OCI-LY3 (cell line): ENCODE results near the gene RFNG.

Experiments
- H2AFZ ChIP-seq: fragments of 200-600, 300-600 bp; shearing (Covaris generic); 2 replicates; pipeline ENCODE4 v1.6.0; 2014; ENCODE audit warnings: antibody characterized with exemption, low read depth, low read length
- H3K27ac ChIP-seq: fragments of 200-600, 300-600 bp; sonication (generic); 2 replicates; pipeline ENCODE4 v1.5.1; 2014; ENCODE audit warnings: mild to moderate bottlenecking, low read length, moderate library complexity, mixed read lengths
- H3K27me3 ChIP-seq: fragments of 200-600, 300-600 bp; sonication (generic); 2 replicates; pipeline ENCODE4 v1.6.1; 2014; ENCODE audit warnings: low read depth, low read length, mixed read lengths
- H3K36me3 ChIP-seq: fragments of 200-600, 300-600 bp; sonication (generic); replicated peaks from 2 replicates; pipeline ENCODE3; 2014; ENCODE audit warnings: low read depth, low read length, mixed read lengths
- H3K4me1 ChIP-seq: fragments of 300-600, 200-600 bp; sonication (generic); 2 replicates; pipeline ENCODE4 v1.6.1; 2014; ENCODE audit warnings: low read length, mixed read lengths
- H3K4me2 ChIP-seq: fragments of 200-600, 300-600 bp; sonication (generic); 2 replicates; pipeline ENCODE4 v1.6.1; 2014; ENCODE audit warnings: low read length, mixed read lengths
- H3K4me3 ChIP-seq: fragments of 300-600, 200-600 bp; sonication (generic); 2 replicates; pipeline ENCODE4 v1.5.1; 2014; ENCODE audit warnings: antibody characterized with exemption, mild to moderate bottlenecking, low read length, moderate library complexity
- H3K79me2 ChIP-seq: fragments of 300-600, 200-600 bp; shearing (Covaris generic); 2 replicates; pipeline ENCODE4 v1.6.1; 2014; ENCODE audit warnings: mild to moderate bottlenecking, low read length, mixed read lengths
- H3K9ac ChIP-seq: fragments of 300-600, 200-600 bp; shearing (Covaris generic); 2 replicates; pipeline ENCODE4 v1.6.0; 2014; ENCODE audit warnings: mild to moderate bottlenecking, low read length, moderate library complexity
- H3K9me3 ChIP-seq: fragments of 200-600, 300-600 bp; shearing (Covaris generic); 2 replicates; pipeline ENCODE4 v1.6.1; 2014; ENCODE audit warnings: low read length, mixed read lengths; ENCODE audit not compliant: insufficient read depth
- H4K20me1 ChIP-seq: fragments of 200-600, 300-600 bp; sonication (generic); 2 replicates; pipeline ENCODE4 v1.6.1; 2016; ENCODE audit warnings: low read length, mixed read lengths; ENCODE audit not compliant: insufficient read depth
- EZH2phosphoT487 ChIP-seq: fragments of 200-600 bp; shearing (Covaris generic); IDR thresholded peaks from 2 replicates; pipeline ENCODE4 v1.6.1; 2018; ENCODE audit warnings: antibody characterized with exemption, mixed run types, low read depth
- TF ChIP-seq, protein P1 (sequence below): fragments of 200-600, 300-600 bp; sonication (generic); IDR thresholded peaks from 2 replicates; pipeline ENCODE4 v1.5.1; 2014; ENCODE audit warnings: antibody characterized with exemption, low read length, low read depth

RFNG gene

DNA sequence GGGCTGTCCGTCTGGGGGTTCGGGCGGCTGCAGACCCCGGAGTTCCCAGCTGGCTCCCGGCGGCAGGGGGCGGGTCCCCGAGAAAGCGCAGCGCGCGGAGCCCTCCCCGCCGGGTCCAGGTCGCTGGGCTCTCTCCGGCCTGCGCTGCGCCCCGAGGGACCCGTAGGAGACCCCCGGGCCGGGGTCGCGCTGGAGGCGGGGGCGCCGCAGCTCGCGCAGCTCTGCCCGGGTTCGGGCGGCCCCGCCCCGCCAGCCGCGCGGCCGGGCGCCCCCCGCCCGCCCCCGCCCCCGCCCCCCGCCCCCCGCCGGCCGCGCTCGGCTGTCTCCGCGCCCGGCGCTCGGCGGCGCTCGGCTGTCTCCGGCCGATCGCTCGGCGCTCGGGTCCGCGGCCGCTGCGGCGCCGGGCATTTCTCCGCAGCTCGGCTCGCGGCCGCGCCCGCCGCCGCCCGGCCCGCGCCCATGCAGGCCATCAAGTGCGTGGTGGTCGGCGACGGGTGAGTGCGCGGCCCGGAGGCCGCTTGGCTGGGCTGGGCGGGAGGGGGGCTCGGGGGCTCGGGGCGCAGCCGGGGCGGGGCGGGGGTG is 20.2 kb downstream of the RFNG start, which contains the start of gene RAC3:
TSS of gene RAC3 (plus strand) at position 376 of the 582 bp plus-strand sequence. CDS start at position 460, 84 bp downstream.
- H2AFZ ChIP-seq, result no peak within 1 kb of the TSS
- peak within 1 kb of the TSS; percentile 73 for H3K4me3 ChIP-seq
- H3K4me1 ChIP-seq, result peaks cover 25% of the 10 kb centered on the region
- H4K20me1 ChIP-seq, result no peaks in the 10 kb centered on the region; the same call in 1 of the 2 replicates
- H3K4me2 ChIP-seq, result peak within 1 kb of the TSS; percentile 69
- peak within 1 kb of the TSS; percentile 19; the same call in 1 of the 2 replicates for H3K9ac ChIP-seq
- peaks cover 1% of the 10 kb centered on the region for H3K79me2 ChIP-seq
- H3K27me3 ChIP-seq, result no peaks in the 10 kb centered on the region
- no peak for TF ChIP-seq EZH2phosphoT487
- TF ChIP-seq, protein P1, sequence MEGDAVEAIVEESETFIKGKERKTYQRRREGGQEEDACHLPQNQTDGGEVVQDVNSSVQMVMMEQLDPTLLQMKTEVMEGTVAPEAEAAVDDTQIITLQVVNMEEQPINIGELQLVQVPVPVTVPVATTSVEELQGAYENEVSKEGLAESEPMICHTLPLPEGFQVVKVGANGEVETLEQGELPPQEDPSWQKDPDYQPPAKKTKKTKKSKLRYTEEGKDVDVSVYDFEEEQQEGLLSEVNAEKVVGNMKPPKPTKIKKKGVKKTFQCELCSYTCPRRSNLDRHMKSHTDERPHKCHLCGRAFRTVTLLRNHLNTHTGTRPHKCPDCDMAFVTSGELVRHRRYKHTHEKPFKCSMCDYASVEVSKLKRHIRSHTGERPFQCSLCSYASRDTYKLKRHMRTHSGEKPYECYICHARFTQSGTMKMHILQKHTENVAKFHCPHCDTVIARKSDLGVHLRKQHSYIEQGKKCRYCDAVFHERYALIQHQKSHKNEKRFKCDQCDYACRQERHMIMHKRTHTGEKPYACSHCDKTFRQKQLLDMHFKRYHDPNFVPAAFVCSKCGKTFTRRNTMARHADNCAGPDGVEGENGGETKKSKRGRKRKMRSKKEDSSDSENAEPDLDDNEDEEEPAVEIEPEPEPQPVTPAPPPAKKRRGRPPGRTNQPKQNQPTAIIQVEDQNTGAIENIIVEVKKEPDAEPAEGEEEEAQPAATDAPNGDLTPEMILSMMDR, result no peak
- peaks cover 5% of the 10 kb centered on the region for H3K36me3 ChIP-seq
- no peaks in the 10 kb centered on the region for H3K9me3 ChIP-seq
- H3K27ac ChIP-seq, result no peak within 1 kb of the TSS

DNA sequence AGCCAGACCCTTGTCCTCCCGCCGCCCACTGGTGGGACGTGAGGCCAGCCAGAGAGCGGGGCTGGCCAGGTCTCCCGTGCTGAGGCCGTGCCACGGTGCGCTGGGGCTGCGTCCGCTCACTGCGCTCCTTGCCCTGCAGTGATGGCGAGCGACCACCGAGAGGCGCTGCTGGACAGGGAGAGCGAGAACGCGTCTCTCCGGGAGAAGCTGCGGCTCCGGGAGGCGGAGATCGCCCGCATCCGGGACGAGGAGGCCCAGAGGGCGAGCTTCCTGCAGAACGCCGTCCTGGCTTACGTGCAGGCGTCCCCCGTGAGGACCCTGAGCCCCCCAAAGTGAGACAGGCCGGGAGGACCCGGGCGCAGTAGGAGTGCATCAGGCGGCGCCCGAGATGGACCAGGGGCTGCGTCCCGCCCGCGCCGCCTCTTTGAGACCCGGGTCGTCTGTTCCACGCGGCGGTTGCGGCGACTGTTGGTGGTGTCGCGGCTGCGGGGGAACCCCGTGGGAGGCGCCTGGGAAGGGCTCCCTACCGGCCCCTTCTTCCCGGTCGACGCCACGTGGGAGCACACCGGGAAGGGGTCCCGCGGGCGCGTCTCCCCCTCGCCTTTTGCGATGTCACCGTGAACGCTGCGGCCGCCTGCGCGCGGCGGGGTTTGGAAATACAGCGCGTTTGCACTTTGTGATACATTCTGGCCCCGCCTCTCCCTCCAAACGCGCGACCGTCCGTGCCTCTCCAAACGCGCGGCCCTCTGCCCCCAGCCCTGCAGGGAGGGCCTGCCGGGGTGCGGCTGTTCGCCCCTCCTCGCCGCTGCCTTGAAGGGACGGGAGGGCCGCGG is 20.9 kb downstream of the RFNG start:
- no peak for TF ChIP-seq EZH2phosphoT487
- TF ChIP-seq, protein P1, result peak; percentile 54
- H3K9ac ChIP-seq, result peak overlapping the region; percentile 8; the same call in 1 of the 2 replicates
- H4K20me1 ChIP-seq, result no peaks in the 10 kb centered on the region
- H3K79me2 ChIP-seq, result no peaks in the 10 kb centered on the region
- H3K36me3 ChIP-seq, result peaks cover 1% of the 10 kb centered on the region
- H3K9me3 ChIP-seq, result no peaks in the 10 kb centered on the region
- peak overlapping the region; percentile 73 for H3K4me3 ChIP-seq
- H3K27ac ChIP-seq, result no peak overlapping the region
- no peaks in the 10 kb centered on the region for H3K27me3 ChIP-seq
- H2AFZ ChIP-seq, result no peak overlapping the region
- peak overlapping the region; percentile 69 for H3K4me2 ChIP-seq
- H3K4me1 ChIP-seq, result peaks cover 22% of the 10 kb centered on the region

DNA sequence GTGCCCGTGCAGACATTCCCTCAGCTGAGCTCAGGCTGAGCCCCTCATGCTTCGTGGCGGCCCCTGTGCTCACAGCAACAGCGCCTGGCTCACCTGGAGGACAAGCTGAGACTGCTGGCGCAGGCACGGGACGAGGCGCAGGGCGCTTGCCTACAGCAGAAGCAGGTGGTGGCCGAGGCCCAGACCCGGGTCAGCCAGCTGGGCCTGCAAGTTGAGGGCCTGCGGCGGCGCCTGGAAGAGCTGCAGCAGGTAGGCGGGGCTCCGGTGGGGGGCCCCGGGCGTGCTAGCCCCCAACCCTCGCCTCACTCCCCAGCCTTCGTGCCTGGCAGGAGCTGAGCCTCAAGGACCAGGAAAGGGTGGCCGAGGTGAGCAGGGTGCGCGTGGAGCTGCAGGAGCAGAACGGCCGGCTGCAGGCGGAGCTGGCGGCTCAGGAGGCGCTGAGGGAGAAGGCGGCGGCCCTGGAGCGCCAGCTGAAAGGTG is 21.6 kb downstream of the RFNG start:
- H4K20me1 ChIP-seq, result no peaks in the 10 kb centered on the region
- no peaks in the 10 kb centered on the region for H3K79me2 ChIP-seq
- no peak overlapping the region for H3K4me3 ChIP-seq
- H2AFZ ChIP-seq, result no peak overlapping the region
- H3K4me2 ChIP-seq, result no peak overlapping the region; the same call in 1 of the 2 replicates
- peaks cover 22% of the 10 kb centered on the region for H3K4me1 ChIP-seq
- H3K27ac ChIP-seq, result no peak overlapping the region
- TF ChIP-seq EZH2phosphoT487, result no peak
- TF ChIP-seq, protein P1, result no peak
- H3K27me3 ChIP-seq, result no peaks in the 10 kb centered on the region
- no peak overlapping the region for H3K9ac ChIP-seq
- no peaks in the 10 kb centered on the region for H3K36me3 ChIP-seq
- H3K9me3 ChIP-seq, result no peaks in the 10 kb centered on the region

GRCh38 chr17:82029391-82029790 is 22.2 kb downstream of the RFNG start:
- H3K9ac ChIP-seq, result no peak overlapping the region
- no peaks in the 10 kb centered on the region for H3K79me2 ChIP-seq
- H4K20me1 ChIP-seq, result no peaks in the 10 kb centered on the region
- no peaks in the 10 kb centered on the region for H3K27me3 ChIP-seq
- no peak overlapping the region for H3K27ac ChIP-seq
- H3K9me3 ChIP-seq, result no peaks in the 10 kb centered on the region
- no peak for TF ChIP-seq EZH2phosphoT487
- TF ChIP-seq, protein P1, result no peak
- H3K36me3 ChIP-seq, result no peaks in the 10 kb centered on the region
- no peak overlapping the region for H2AFZ ChIP-seq
- H3K4me3 ChIP-seq, result no peak overlapping the region
- no peak overlapping the region for H3K4me2 ChIP-seq
- H3K4me1 ChIP-seq, result peaks cover 24% of the 10 kb centered on the region
